HG03039 (cell line): ENCODE measurements around the gene RIOK1.
A peak's percentile ranks its signal among the peaks of the same experiment; 100 is the strongest.
"Not testable (repeated sequence)": the region's sequence is repeated elsewhere in the genome, so short reads cannot be mapped to it uniquely, and the experiment has no call there.

Experiments used
- ATAC-seq: cut with Tn5 transposase; IDR thresholded peaks from one replicate; pipeline ENCODE4 v1.9.1; 2021; ENCODE audit warnings: mild to moderate bottlenecking, moderate library complexity; ENCODE audit not compliant: unreplicated experiment

RIOK1 gene

DNA sequence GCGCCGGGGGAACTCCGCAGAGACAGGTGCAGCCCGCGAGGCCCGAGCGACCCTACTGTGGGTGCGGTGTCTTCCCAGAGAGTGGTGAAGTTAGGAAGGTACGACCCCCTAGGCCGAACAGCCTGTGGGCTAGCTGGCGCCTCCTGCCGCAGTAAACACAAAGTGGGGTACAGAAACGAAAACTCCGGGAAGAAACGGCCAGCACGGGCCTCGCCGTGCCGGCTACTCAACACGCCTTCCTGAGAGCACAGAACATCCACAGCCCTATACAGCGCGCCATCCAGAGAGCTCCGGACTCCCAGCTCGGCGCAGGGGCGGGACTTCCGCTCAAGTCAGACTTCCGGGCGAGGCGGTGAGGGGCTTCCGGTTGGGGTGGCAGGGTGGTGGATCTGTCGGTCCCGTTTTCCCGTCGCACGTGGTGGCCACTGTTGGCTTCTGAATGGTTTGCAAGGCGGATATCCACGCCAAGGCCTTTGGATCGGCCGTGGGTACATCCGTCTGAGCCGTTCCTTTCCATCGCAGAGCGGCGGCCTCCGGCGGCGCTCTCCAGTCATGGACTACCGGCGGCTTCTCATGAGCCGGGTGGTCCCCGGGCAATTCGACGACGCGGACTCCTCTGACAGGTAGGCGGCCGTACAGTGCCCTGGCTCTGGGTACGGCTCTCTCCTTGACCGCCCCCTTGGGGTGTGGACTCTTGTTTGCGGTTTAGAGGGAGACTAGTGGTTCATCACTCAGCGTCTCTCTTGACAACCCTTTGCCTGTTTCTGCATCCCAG is at the start of gene RIOK1, which contains the start of gene CAGE1:
Gene RIOK1, plus strand, starts transcription at position 358 of the 775 bp plus-strand sequence. Its CDS starts 195 bp downstream, at position 553.
Gene CAGE1, minus strand, starts transcription at position 292 of the 775 bp plus-strand sequence. CDS start 2,569 bp downstream, outside the sequence.
- peak; percentile 94 for ATAC-seq

DNA sequence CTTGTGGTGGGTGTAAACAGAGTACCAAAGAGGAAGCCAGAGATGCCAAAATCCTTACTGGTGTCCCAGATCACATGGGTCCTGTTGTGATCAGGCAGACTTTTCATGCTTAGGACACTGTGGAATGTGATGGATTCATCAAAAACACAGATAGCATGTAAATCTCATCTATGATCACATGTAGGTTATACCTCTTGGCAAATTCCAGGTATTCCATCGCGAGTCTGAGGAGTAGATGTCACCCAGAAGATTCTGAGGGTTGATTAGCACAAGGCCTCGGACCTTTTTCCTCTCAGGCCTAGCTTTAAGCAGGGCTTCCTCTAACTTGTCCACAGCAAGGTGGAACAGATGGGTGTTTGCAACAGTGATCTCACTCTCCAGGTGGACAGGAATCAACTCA is 48.3 kb upstream of the RIOK1 start:
- ATAC-seq: no peak

DNA sequence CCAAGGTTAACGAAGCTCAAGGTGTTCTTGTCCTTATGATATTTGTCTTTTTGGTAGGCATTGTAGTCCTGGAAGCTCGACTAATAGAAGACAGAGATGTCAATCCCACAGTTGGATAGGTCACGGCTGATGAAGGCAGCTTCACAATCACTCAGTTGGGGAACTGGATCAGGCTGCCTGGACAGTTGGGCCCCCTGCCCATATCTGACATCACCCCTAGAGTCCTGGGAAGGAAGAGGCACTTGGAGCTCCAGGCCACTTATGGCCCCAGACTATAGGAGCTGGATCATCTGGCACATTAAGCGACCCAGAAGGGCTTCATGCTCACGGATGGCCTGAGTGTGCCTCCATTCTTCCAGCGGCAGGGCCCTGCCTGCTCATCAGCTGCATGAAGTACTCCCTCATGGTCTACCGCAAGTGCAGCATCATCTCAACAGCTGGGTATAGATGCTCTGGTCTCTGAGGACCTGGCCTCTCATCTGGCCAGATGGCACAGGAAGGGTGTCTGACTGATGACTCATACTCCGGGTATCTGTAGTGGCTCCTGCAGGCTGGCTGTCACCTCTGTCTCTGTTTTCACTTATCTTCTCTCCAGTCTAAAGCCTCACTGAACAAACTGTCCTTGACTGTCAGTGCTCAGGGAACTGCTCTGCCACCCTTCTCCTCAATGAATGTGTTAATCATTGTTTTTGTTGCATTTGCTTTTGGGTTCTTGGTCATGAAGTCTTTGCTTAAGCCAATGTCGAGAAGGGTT is 47.4 kb upstream of the RIOK1 start:
- no peak for ATAC-seq

DNA sequence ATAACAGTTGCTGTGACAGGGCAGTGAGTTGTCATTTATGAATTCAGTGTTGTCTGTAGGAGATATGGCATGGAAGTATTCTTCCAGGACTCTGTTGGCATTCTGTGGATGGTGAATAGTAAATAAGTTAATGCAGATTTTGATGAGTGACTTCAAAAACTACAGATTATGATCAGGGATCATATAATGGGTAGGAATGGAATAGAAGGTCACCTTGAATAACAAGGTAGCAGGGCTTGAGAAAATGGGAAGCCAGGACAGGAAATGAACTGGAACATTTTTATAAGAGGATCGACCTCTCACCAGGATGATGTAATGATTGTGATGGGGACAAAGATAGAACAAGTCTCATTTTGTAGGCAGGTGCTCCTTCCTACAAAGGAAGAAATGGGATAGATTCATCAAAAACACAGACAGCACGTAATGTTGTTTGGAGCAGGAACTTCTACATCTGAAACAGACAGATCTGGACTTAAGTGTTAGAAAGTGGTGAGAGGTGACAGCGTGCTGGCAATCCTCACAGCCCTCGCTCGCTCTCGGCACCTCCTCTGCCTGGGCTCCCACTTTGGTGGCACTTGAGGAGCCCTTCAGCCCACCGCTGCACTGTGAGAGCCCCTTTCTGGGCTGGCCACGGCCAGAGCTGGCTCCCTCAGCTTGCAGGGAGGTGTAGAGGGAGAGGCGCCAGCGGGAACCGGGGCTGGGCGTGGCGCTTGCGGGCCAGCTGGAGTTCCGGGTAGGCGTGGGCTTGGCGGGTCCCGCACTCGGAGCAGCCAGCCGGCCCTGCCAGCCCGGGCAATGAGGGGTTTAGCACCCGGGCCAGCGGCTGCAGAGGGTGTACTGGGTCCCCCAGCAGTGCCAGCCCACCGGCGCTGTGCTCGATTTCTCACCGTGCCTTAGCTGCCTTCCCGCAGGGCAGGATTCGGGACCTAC is 45.8 kb upstream of the RIOK1 start:
- no peak for ATAC-seq

DNA sequence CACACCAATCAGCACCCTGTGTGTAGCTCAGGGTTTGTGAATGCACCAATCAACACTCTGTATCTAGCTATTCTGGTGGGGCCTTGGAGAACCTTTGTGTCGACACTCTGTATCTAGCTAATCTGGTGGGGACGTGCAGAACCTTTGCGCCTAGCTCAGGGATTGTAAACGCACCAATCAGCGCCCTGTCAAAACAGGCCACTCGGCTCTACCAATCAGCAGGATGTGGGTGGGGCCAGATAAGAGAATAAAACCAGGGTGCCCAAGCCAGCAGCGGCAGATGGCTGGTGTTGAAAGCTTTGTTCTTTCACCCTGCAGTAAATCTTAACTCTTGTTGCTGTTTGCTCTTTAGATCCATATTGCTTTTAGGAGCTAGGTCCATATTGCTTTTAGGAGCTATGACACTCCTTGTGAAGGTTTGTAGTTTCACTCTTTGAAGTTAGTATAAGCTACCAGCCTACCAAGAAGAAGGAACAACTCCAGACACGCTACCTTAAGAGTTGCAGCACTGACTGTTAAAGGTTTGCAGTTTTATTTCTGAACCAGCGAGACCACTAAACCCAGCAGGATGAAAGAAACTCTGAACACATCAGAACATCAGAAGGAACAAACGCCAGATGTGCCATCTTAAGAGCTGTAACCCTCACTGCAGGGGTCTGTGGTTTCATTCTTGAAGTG is 44.7 kb upstream of the RIOK1 start:
- not testable (repeated sequence) for ATAC-seq

DNA sequence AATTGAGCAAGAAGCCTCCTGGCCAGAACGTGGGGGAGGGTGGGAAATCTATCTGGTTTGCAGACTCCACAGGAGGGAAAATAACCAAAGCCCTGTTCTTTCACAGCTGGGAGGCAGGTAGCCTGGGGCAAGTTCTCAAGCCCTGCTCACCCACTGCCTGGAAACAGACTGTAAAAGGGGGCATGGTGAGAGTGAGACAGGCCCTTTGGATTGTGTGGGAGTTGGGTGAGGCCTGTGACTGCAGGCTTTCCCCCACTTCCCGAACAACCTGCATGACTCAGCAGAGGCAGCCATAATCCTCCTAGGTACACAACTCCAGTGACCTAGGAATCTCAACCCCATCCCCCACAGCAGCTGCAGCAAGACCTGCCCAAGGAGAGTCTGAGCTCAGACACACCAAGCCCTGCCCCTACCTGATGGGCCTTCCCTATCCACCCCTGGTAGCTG is 42.0 kb upstream of the RIOK1 start:
- not testable (repeated sequence) for ATAC-seq

DNA sequence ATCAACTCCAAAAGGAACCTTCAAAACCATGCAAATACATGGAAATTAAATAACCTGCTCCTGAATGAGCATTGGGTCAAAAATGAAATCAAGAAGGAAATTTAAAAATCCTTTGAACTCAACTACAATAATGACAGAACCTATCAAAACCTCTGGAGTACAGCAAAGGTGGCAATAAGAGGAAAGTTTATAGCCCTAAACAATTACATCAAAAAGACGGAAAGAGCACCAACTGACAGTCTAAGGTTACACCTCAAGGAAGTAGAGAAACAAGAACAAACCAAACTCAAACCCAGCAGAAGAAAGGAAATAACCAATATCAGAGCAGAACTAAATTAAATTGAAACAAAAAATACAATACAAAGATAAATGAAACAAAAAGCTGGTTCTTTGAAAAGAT is 39.0 kb upstream of the RIOK1 start:
- ATAC-seq: not testable (repeated sequence)

DNA sequence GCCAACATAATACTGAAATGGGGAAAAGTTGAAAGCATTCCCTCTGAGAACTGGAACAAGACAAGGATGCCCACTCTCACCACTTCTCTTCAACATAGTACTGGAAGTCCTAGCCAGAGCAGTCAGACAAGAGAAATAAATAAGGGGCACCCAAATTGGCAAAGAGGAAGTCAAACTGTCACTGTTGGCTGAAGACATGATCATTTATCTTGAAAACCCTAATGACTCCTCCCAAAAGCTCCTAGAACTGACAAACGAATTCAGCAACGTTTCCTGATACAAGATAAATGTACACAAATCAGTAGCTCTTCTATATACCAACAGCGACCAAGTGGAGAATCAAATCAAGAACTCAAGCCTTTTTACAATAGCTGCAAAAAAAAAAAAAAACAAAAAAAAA is 37.7 kb upstream of the RIOK1 start:
- ATAC-seq: not testable (repeated sequence)

DNA sequence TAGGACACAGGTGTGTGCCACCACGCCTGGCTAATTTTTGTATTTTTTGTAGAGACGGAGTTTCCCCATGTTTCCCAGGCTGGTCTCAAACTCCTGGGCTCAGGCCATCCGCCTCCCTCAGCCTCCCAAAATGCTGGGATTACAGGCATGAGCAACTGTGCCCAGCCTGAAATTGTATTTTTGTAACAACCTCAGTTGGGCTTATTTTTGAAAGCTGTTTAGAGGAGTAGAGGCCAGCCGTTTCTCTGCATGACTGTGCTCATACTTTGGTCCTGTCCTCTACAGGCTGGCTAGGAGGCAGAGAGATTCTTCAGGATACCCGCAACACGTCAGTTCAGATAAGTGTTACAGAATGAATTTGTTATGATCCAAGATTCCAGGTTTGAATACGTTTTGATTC is 22.2 kb upstream of the RIOK1 start:
- no peak for ATAC-seq

DNA sequence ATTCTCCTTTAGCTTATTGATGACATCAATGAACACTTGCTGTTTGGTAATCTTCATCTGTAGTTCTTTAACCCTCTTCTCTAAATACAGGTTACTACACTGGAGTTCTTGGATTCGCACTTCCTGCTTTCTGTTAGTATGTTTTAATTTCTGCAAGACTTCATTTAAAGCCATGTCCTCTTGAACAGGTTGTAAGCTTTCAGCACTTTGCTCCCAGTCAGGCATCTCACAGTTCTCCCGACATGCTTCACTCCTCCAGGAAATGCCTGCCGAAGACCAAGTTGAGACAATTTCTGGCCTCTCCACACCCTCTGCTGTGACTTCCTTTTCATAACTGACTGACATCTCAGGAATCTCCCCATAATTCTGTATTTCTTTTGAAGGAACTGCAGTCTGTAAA is 15.9 kb upstream of the RIOK1 start:
- ATAC-seq: no peak

DNA sequence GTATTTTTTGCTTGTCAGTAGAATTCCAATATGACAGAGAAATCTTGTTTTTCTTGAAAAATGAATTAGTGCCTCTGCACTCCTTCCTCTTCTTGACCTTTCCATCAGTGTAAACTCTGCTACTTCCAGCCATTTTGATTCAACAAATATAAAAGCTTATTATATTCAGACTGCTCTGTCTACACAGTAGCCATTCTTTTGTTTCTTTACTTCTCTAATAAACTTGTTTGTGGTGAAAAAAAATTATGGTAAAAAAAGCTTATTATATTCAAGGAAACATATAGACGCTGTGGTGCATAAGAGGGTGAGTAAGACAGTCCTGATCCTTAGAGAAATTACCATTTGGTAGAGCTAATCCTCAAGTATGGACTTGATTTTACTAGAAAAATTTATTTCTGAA is 11.6 kb upstream of the RIOK1 start:
- no peak for ATAC-seq

DNA sequence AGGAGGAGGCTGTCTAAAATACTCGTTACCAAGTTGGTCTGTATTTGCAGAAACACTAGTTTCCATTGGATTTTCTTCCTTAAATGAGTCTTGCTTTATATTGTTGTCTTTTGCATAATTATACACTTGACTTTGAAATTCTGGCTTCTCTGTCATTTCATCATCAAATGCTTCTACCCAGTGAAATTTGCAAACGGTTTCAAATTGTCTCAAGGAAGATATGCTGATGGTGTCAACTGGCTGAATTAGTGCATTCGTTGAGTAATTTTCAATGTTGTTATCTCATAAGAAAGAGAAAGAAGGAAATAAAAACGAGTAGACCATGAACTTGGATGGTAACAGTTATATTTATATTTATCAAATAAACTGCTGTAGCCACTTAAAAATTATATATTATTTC is 10.9 kb upstream of the RIOK1 start:
- ATAC-seq: no peak

DNA sequence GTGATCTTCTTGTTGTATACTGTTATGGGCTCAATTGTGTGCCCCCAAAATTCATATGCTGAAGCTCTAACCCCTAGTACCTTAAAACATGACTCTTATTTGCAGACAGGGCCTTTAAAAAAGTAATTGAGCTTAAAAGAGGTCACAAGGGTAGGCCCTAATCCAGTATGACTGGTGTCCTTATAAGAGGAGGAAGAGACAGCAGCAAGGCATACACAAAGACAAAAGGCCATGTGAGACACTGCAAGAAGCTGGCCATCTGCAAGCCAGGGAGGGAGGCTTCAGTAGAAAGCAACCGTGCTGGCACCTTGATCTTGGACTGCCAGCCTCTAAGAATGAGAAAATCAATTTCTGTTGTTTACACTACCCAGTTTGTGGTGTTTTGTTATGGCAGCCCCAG is 8.5 kb upstream of the RIOK1 start:
- ATAC-seq: no peak

DNA sequence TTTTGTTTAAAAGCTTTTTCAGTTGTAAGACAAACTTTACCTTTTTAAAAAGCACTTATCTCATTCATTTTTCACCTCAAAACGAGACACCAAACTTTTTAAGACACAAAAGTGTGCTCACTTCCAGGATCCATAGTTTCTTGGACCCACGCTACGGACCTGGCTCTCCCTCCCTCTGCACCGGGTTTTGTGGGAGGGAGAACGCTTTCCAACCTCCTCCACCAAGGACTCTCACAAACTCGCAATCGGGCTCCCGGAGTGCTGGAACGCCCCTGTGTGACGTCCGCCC is 502 bp upstream of the RIOK1 start:
- no peak for ATAC-seq

DNA sequence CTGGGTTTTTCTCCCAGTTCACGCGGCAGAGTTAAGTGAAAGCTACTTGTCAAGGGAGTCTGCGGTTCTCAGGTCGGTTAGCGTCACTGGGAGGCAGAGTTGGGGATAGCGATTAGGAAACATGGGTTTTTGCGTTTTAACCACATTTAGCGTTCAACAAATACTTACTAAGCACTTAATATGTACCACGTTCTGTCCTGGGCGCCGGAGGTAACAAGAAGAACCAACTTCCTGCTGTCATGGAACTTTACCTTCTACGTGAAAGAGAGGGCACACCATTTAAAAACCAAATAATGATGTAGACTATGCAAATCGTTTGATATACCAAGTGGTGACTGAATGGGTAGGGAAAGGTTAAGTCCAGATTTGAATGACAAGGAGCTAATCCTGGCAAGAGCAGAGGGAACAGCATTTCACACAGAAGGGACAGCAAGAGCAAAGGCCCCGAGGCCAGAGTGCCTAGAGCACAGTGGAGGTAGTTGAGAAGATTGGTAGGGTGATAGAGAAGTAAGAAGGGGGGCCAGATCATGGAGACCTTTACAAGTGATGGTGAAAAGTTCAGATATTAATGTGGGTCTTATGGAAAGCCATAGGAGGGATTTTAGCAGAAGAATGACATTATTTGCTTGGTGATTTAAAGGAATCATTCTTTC is 744 bp downstream of the RIOK1 start:
- peak; percentile 5 for ATAC-seq

DNA sequence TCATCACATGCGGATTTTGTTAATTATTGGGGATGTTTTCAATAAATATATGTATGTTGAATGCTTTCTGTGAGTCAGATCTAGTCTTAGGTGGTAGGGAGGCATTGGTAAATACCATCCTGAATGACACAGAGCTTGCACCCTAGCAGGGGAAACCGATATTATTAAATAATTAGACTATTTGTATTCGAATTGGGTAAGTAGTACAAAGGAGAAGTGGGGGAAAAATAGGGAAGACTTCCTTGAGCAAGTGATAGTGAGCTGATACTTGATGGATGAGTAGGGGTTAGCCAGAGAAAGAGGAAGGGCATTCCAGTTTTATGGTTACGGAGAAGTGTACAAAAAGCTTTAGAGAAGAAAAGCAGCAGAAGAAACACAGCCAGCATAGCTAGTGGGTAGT is 1.5 kb downstream of the RIOK1 start:
- ATAC-seq: no peak

DNA sequence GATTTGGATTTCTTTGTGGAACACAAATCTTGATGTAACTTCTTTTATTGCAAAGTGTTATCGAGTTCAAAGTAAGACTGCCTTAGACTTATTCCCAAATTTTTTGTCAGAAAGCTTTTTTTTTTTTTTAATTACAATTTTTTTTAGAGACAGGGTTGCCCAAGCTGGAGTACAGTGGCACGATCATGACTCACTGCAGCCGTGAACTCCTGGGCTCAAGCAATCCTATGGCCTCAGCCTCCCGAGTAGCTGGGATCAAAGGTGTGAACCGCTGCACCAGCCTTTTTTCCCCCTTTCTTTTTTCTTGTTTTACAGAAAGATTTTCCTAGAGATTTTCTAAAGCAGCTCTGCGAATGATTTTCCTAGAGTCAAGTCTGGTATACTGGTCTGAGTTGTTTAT is 2.8 kb downstream of the RIOK1 start:
- no peak for ATAC-seq

DNA sequence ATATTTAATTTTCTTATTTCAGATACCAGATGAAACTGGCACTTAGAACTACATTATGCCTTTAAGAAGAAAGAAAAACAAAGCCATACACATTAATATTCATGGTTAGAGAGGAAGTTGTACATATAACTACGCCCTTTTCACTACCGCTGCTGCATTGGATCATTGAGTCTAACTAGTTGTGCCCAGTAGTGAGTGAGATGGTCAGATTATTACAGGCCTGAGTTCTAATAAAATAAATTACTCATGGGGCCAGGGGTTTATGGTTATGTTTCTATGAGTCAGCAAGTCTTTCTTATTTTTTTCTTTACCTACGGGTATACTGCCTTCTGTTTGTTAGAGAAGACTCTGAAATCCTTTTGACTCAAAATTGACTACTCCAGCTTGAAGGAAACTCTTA is 11.5 kb downstream of the RIOK1 start:
- no peak for ATAC-seq

DNA sequence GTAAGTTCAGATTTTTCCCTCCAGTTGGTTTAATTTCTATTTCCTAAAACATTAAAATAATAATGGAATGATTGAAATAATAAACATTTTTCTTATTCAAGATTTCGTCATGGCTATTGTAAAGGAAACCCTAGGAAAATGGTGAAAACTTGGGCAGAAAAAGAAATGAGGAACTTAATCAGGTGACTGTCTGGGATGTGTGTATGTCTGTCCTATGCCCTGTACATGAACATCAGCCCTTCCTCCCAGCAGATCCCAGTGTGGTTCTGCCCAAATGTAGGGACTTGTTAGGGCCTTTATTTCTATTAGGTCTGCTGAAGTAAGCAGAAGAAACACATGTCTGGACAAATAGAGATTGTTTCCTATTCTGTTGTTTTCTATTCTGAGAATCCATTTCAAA is 13.1 kb downstream of the RIOK1 start:
- no peak for ATAC-seq

DNA sequence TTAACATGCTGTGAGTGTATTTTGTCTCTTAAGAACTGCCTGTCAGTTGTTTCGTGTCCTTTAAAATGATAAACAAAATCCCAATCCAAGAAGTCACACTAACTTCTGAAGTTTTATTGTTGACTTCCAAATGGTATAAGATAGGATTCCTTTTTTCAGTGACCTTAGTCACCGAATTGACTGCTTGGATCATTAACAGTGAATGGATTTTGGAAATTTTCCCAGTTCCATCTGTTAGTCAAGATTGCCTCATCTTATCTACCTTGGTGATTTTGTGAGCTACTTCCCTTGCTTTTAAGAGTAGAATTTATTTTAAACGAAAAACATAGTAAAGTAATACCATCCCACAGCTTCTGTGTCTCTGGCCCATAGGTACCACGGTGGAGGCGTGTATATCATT is 14.9 kb downstream of the RIOK1 start:
- no peak for ATAC-seq
